Measurements from ENCODE around the gene GLP2R. TPM values are rescaled to one million over a fixed set of nuclear protein-coding genes. Genes with fewer than 3 reads are reported as not detected.

The GLP2R gene
- total RNA-seq, 2 donors from 2014 or later = not detected

GRCh38 chr17:9862220-9862619 is 36.5 kb downstream of the GLP2R start:
- no peak overlapping the region for H3K9ac ChIP-seq (ENCODE audit: extremely low read depth, low read length, poor library complexity, severe bottlenecking)
- Mint-ChIP-seq H3K27ac (no peak overlapping the region), H3K36me3 (ENCODE audit: low read depth) (no peaks in the 10 kb centered on the region), H3K4me1 (no peaks in the 10 kb centered on the region), H3K27me3 (ENCODE audit: insufficient read depth) (peaks cover 6% of the 10 kb centered on the region), H3K4me3 (no peak overlapping the region), H3K9me3 (peaks cover 19% of the 10 kb centered on the region)
- no CpG with 5 or more reads among the region's 1 CpG for WGBS, 2 experiments (ENCODE audit: insufficient coverage in 1 of 2, insufficient read length in 1 of 2)
- no peaks in the 10 kb centered on the region for H3K27me3 ChIP-seq (ENCODE audit: control insufficient read depth, insufficient read depth, low read length, poor library complexity, severe bottlenecking)
- H3K4me1 ChIP-seq (ENCODE audit: control insufficient read depth, insufficient read depth, low read length) = no peaks in the 10 kb centered on the region
- H3K9me3 ChIP-seq (ENCODE audit: control insufficient read depth, low read length) = peaks cover 14% of the 10 kb centered on the region
- no peak for TF ChIP-seq CTCF (conservative IDR thresholded peaks at IDR 0.05)
- no peaks in the 10 kb centered on the region for H3K36me3 ChIP-seq (ENCODE audit: control insufficient read depth, insufficient read depth, low read length)
- DNase-seq = peak; percentile 32
- H3K27ac ChIP-seq (ENCODE audit: low read depth, low read length) = no peak overlapping the region
- no peak overlapping the region for H3K4me3 ChIP-seq (ENCODE audit: low read length)

GRCh38 chr17:9862949-9863348 is 37.2 kb downstream of the GLP2R start:
- 87 to 88% methylated on average over 3 to 4 of the region's 4 CpGs for WGBS, 2 experiments (ENCODE audit: insufficient coverage in 1 of 2, insufficient read length in 1 of 2)
- Mint-ChIP-seq H3K9me3 (peaks cover 19% of the 10 kb centered on the region), H3K27ac (no peak overlapping the region), H3K36me3 (ENCODE audit: low read depth) (no peaks in the 10 kb centered on the region), H3K4me3 (no peak overlapping the region), H3K4me1 (no peaks in the 10 kb centered on the region), H3K27me3 (ENCODE audit: insufficient read depth) (peaks cover 6% of the 10 kb centered on the region)
- Histone ChIP-seq H3K36me3 (ENCODE audit: control insufficient read depth, insufficient read depth, low read length) (no peaks in the 10 kb centered on the region), H3K4me3 (ENCODE audit: low read length) (no peak overlapping the region), H3K9me3 (ENCODE audit: control insufficient read depth, low read length) (peaks cover 9% of the 10 kb centered on the region), H3K4me1 (ENCODE audit: control insufficient read depth, insufficient read depth, low read length) (no peaks in the 10 kb centered on the region), H3K27me3 (ENCODE audit: control insufficient read depth, insufficient read depth, low read length, poor library complexity, severe bottlenecking) (no peaks in the 10 kb centered on the region), H3K9ac (ENCODE audit: extremely low read depth, low read length, poor library complexity, severe bottlenecking) (no peak overlapping the region), H3K27ac (ENCODE audit: low read depth, low read length) (no peak overlapping the region)
- no peak for TF ChIP-seq CTCF (conservative IDR thresholded peaks at IDR 0.05)
- peak; percentile 13 for DNase-seq

GRCh38 chr17:9865586-9865985 is 39.9 kb downstream of the GLP2R start:
- Mint-ChIP-seq H3K27me3 (ENCODE audit: insufficient read depth) (peaks cover 12% of the 10 kb centered on the region), H3K9me3 (peaks cover 10% of the 10 kb centered on the region), H3K27ac (no peak overlapping the region), H3K4me3 (no peak overlapping the region), H3K4me1 (no peaks in the 10 kb centered on the region), H3K36me3 (ENCODE audit: low read depth) (no peaks in the 10 kb centered on the region)
- Histone ChIP-seq H3K4me3 (ENCODE audit: low read length) (no peak overlapping the region), H3K9me3 (ENCODE audit: control insufficient read depth, low read length) (no peaks in the 10 kb centered on the region), H3K27me3 (ENCODE audit: control insufficient read depth, insufficient read depth, low read length, poor library complexity, severe bottlenecking) (no peaks in the 10 kb centered on the region), H3K36me3 (ENCODE audit: control insufficient read depth, insufficient read depth, low read length) (no peaks in the 10 kb centered on the region), H3K4me1 (ENCODE audit: control insufficient read depth, insufficient read depth, low read length) (no peaks in the 10 kb centered on the region), H3K27ac (ENCODE audit: low read depth, low read length) (no peak overlapping the region), H3K9ac (ENCODE audit: extremely low read depth, low read length, poor library complexity, severe bottlenecking) (no peak overlapping the region)
- DNase-seq = no peak
- no peak for TF ChIP-seq CTCF (conservative IDR thresholded peaks at IDR 0.05)
- 80% methylated on average over 1 of the region's 1 CpG; no CpG with 5 or more reads in 1 of the 2 experiments for WGBS, 2 experiments (ENCODE audit: insufficient coverage in 1 of 2, insufficient read length in 1 of 2)
